ENCODE measurements around the gene PPP1R36.
A peak's percentile ranks its signal among the peaks of the same experiment; 100 is the strongest.
"Not testable (repeated sequence)": the region's sequence is repeated elsewhere in the genome, so short reads cannot be mapped to it uniquely, and the experiment has no call there.

PPP1R36 gene

GRCh38 chr14:64549791-64550620 is at the start of gene PPP1R36:
TSS of gene PPP1R36 (plus strand) at chr14:64549961. CDS start at chr14:64549998, 37 bp downstream.
- DNase-seq: no peak

GRCh38 chr14:64500088-64500487 is 49.7 kb upstream of the PPP1R36 start:
- no peak for DNase-seq

- no peak for DNase-seq
These were observed 48.2 kb upstream of the PPP1R36 start for GRCh38 chr14:64501411-64502171.

- no peak for DNase-seq
These were observed 47.3 kb upstream of the PPP1R36 start for GRCh38 chr14:64502456-64502855.

GRCh38 chr14:64502887-64503433 is 46.8 kb upstream of the PPP1R36 start:
- no peak for DNase-seq

- peak; percentile 94 for DNase-seq
These were observed 46.1 kb upstream of the PPP1R36 start, which contains the start of gene ZBTB25 for GRCh38 chr14:64503434-64504309. TSS of gene ZBTB25 (minus strand) at chr14:64503838. CDS start at chr14:64490533, 13,305 bp downstream.

GRCh38 chr14:64504310-64504896 is 45.4 kb upstream of the PPP1R36 start, which contains the start of gene ZBTB1:
TSS of gene ZBTB1 (plus strand) at chr14:64504770. CDS start at chr14:64521505, 16,735 bp downstream.
- DNase-seq: peak; percentile 75

- peak; percentile 74 for DNase-seq
These were observed 44.6 kb upstream of the PPP1R36 start for GRCh38 chr14:64504897-64505794.

GRCh38 chr14:64506721-64507120 is 43.0 kb upstream of the PPP1R36 start:
- no peak for DNase-seq

GRCh38 chr14:64507376-64508156 is 42.2 kb upstream of the PPP1R36 start:
- no peak for DNase-seq

GRCh38 chr14:64508215-64508776 is 41.5 kb upstream of the PPP1R36 start:
- DNase-seq: no peak

GRCh38 chr14:64509036-64509435 is 40.7 kb upstream of the PPP1R36 start:
- no peak for DNase-seq

- DNase-seq: peak; percentile 35
These were observed 38.7 kb upstream of the PPP1R36 start for GRCh38 chr14:64510825-64511671.

- DNase-seq: no peak
These were observed 36.5 kb upstream of the PPP1R36 start for GRCh38 chr14:64513271-64513670.

GRCh38 chr14:64515053-64515452 is 34.7 kb upstream of the PPP1R36 start:
- DNase-seq: no peak

GRCh38 chr14:64516969-64517368 is 32.8 kb upstream of the PPP1R36 start:
- no peak for DNase-seq

- not testable (repeated sequence) for DNase-seq
These were observed 32.1 kb upstream of the PPP1R36 start for GRCh38 chr14:64517667-64518066.

GRCh38 chr14:64518229-64518628 is 31.5 kb upstream of the PPP1R36 start:
- DNase-seq: no peak

- DNase-seq: no peak
These were observed 29.1 kb upstream of the PPP1R36 start for GRCh38 chr14:64520699-64521098.

All from activated CD4-positive, alpha-beta T cell treated with anti-CD3 and anti-CD28 coated beads for 1 hour (primary cell).